Adipocyte (in vitro differentiated cells): ENCODE results near the gene TENM4.

Experiments
- DNase-seq: peaks from one replicate; pipeline ENCODE4 v3.0.0-alpha.2; 2015; ENCODE audit warnings: low read depth
- H3K27me3 ChIP-seq: replicated peaks from 2 replicates; pipeline ENCODE4 v1.7.0; 2013; ENCODE audit warnings: mild to moderate bottlenecking, low read length, moderate library complexity; ENCODE audit not compliant: control insufficient read depth, insufficient read depth
- H3K36me3 ChIP-seq: 2 replicates; pipeline ENCODE4 v1.7.0; 2013; ENCODE audit warnings: low read length, mild to moderate bottlenecking, moderate library complexity; ENCODE audit not compliant: control insufficient read depth, insufficient read depth, severe bottlenecking
- H3K4me1 ChIP-seq: 2 replicates; pipeline ENCODE4 v1.7.0; 2013; ENCODE audit warnings: mild to moderate bottlenecking, low read length, moderate library complexity; ENCODE audit not compliant: control insufficient read depth, insufficient read depth
- H3K4me3 ChIP-seq: 2 replicates; pipeline ENCODE4 v1.7.0; 2013; ENCODE audit warnings: mild to moderate bottlenecking, low read length, moderate library complexity
- H3K9ac ChIP-seq: 2 replicates; pipeline ENCODE4 v1.7.0; 2013; ENCODE audit warnings: mild to moderate bottlenecking, low read length, moderate library complexity
- H3K9me3 ChIP-seq: 2 replicates; pipeline ENCODE4 v1.7.0; 2013; ENCODE audit warnings: mild to moderate bottlenecking, low read length, moderate library complexity; ENCODE audit not compliant: control insufficient read depth

Gene TENM4

DNA sequence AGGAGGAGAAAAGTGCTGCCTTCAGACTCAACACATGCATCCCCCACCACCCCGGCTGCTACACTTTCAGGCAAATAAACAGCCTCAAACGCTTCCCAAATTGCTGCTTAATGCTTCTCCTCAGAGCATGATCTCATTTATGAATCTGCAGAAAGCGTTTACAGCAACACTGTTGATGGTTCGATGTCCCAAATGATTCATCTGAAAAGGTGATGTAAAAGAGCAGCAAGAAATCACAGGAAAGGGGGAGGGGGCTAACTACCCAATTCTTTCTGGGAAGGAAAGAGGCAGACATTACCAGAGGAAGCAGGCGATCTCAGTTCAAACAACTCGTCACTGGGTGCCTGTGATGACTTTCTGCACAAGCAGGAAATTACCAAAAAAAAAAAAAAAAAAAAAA, 119.6 kb downstream of the TENM4 start:
- H3K4me1 ChIP-seq = peaks cover 6% of the 10 kb centered on the region
- no peaks in the 10 kb centered on the region for H3K36me3 ChIP-seq
- H3K9ac ChIP-seq = no peak overlapping the region
- no peak for DNase-seq
- no peaks in the 10 kb centered on the region for H3K9me3 ChIP-seq
- no peak overlapping the region for H3K4me3 ChIP-seq
- no peaks in the 10 kb centered on the region for H3K27me3 ChIP-seq

DNA sequence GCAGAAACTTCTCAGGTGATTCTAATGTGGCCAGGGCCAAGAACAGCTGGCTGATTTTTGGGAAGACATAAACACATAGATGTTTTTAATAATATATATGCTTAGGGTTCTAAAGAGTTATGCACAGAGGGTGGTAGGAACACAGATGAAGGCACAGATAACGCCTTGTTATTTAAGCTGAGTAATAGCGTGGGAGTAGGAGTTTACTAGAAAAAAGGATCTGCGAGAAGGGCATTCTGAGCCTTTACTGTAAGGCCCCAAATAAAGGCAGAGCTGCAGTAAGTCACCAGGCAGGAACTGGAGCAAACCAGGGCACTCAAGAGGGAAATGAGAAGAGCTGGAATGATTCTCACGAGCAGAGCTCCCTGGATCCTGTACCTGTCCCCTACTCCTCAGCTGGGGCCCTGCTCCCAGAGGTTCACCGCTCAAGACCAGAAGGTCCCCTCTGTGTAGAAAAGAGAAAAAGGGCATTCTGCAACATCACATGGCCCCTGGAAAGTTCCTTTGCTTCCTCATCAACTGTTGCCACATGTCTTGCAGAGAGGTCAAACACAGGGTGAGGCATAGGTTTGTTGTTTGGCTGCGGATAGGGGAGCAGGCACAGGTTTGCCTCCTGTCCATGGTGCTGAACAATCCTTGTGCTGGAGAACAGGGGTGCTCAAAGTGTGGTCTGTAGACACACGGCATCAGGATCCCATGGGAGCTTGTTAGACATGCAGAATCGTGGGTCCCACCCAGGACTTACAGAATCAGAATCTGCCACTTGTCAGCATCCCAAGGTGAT, 125.7 kb downstream of the TENM4 start:
- peak; percentile 11 for DNase-seq
- Histone ChIP-seq H3K9ac (no peak overlapping the region), H3K27me3 (no peaks in the 10 kb centered on the region), H3K4me1 (peaks cover 21% of the 10 kb centered on the region), H3K9me3 (no peaks in the 10 kb centered on the region), H3K4me3 (no peak overlapping the region), H3K36me3 (no peaks in the 10 kb centered on the region)

DNA sequence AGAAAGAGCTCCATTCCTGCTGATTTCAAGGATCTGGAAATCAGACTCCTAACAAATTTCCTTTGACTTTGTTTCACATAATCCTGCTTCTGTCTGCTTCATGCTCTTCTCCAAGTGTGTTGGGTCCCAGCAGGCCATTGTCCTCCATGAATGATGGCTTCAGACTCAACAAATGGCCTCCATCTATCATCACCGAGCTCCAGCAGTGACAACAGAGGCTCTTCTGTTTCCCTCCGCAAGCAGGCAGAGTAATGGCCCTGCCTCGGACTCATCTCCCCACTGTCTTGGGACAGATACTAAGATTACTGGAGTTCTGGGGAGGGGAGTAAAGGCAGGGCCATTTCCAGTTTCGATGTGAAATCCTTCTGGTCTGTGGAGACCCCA, 127.3 kb downstream of the TENM4 start:
- no peak for DNase-seq
- H3K27me3 ChIP-seq = no peaks in the 10 kb centered on the region
- H3K4me3 ChIP-seq = no peak overlapping the region
- peak overlapping the region; percentile 39 for H3K9ac ChIP-seq
- H3K36me3 ChIP-seq = no peaks in the 10 kb centered on the region
- H3K9me3 ChIP-seq = no peaks in the 10 kb centered on the region
- peaks cover 21% of the 10 kb centered on the region for H3K4me1 ChIP-seq

DNA sequence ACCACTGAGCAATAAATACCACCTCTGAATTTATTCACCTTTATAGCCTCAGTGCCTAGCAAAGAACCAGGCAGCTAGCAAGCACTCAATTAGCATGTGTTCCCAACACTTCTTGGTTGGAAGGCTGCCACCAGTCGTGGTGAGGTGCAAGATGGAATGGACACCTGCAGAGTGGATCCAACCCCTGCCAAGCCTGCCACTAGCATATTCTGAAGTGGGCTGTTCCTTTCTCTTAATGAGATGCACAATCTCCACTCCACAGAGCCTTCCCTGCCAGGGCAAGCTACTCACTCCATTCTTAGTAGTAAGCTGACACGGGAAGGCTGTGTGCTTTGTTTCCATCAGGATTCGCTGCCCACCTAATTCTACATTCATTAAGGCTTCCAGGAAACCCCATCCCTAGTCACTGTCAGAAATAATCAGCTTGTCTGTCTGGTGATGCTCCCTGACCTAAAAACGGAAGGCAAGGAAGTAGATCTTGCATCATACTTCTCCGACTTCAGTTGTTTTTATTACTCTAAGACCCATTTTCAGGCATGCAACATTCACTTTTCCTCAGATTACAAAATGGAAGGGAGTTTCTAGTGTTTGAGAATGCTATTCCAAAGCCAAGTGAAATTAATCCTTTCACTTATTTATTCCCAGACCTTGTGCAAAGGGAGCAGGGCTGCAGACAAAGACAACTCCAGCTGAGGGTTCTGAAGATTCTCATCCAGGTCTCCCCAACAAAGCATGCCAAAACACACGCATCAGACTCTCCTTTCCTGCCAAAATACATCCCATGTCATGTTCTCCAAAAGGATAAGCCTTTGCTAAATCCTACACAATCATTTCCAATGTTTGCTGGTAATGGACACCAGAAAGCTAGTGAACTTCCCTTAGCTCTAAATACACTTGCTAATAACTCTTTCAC, 128.0 kb downstream of the TENM4 start:
- peak; percentile 3 for DNase-seq
- Histone ChIP-seq H3K9me3 (no peaks in the 10 kb centered on the region), H3K36me3 (no peaks in the 10 kb centered on the region), H3K27me3 (no peaks in the 10 kb centered on the region), H3K9ac (peak overlapping the region; percentile 39), H3K4me3 (peak overlapping the region; percentile 0), H3K4me1 (peaks cover 21% of the 10 kb centered on the region)

DNA sequence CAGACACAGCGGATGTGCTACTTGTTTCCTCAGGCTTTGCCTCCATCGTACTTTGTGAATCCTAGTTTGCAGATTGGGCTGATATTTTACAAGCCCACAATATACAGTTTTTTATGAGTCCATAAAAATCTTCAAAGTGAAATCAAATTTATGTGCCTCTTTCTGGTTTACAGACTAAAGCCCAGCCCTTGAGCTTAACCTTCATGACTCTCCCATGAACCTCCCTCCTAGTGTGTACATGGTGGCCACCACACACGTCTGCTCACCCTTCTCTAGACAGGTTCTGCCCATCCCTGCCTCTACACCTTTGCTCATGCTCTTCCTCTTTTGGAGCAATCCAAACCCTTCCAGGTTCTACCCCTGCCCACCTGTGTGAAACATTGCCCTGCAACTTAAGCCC, 129.4 kb downstream of the TENM4 start:
- H3K9me3 ChIP-seq = no peaks in the 10 kb centered on the region
- no peaks in the 10 kb centered on the region for H3K36me3 ChIP-seq
- no peaks in the 10 kb centered on the region for H3K27me3 ChIP-seq
- no peak overlapping the region for H3K9ac ChIP-seq
- peaks cover 21% of the 10 kb centered on the region for H3K4me1 ChIP-seq
- DNase-seq = no peak
- no peak overlapping the region for H3K4me3 ChIP-seq

DNA sequence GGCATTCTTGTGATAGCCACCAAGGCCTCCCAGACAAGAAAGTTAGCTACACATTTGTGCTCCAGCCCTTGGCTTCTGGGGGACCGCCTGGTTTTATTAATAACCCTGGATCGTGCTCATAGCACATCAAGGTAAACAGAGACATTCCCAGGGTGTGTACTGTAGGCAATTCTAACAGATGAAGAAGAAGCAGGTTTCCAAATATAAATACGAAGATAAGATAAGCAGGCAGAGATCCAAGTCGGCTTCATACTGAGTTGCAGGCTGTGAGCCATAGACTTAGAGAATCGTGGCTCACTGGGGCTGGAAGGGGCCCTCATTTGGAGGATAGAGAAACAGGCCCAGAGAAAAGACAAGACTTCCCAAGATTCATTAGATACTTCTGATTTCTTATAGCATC, 131.4 kb downstream of the TENM4 start:
- H3K9ac ChIP-seq = no peak overlapping the region
- no peak for DNase-seq
- H3K36me3 ChIP-seq = no peaks in the 10 kb centered on the region
- no peaks in the 10 kb centered on the region for H3K27me3 ChIP-seq
- H3K9me3 ChIP-seq = no peaks in the 10 kb centered on the region
- H3K4me1 ChIP-seq = peaks cover 18% of the 10 kb centered on the region
- H3K4me3 ChIP-seq = no peak overlapping the region

DNA sequence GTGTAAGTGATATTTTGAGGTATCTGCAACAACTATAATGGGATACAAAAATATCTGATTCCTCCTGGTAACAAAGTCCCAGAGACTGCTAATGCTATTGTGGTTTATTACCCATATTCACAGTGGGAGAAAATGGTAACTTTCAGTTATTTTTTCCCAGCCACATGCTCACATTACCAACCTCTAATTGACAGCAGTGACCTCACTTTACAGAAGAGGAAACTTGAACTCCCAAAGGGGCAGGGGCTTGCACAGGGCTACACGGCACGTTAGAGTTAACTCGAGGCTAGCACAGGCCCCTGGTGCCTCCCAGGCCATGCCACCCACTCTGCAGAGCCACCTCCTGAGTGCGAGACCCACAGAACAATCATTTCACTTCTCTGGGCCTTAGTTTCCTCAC, 132.4 kb downstream of the TENM4 start:
- no peak overlapping the region for H3K4me3 ChIP-seq
- H3K9me3 ChIP-seq = no peaks in the 10 kb centered on the region
- H3K4me1 ChIP-seq = peaks cover 15% of the 10 kb centered on the region
- no peak for DNase-seq
- no peak overlapping the region for H3K9ac ChIP-seq
- H3K36me3 ChIP-seq = peaks cover 5% of the 10 kb centered on the region
- H3K27me3 ChIP-seq = no peaks in the 10 kb centered on the region

DNA sequence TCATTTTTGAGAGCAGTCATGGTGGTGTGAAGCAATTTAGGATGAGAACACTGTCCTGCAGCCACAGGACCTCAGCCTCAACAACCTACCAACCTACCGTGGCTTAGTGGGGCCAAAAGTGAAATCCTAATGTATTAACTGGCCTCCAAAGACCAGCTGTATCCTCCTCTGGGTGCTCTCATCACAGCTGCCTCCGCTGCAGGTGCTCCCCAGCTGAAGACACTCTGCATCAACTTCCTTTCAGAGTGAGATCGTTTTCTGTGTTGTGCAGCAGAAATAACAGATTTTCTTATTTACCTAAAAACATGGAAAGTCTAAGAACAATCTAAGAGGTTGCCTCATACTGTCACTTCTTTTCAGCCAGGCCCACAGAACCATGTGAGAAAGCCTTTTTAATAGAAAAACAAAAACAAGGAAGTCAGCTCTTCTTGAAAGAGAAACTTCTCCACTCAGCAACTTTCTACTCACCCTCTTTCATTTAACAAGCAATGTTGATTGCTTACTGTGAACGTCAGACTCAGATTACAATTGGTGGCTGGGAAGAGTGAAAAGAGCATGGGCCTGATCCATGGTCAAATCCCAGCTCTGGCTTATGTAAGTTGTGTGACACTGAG, 136.1 kb downstream of the TENM4 start:
- Histone ChIP-seq H3K9ac (no peak overlapping the region), H3K4me1 (no peaks in the 10 kb centered on the region), H3K27me3 (no peaks in the 10 kb centered on the region), H3K4me3 (no peak overlapping the region), H3K9me3 (no peaks in the 10 kb centered on the region), H3K36me3 (peaks cover 5% of the 10 kb centered on the region)
- DNase-seq = peak; percentile 4

DNA sequence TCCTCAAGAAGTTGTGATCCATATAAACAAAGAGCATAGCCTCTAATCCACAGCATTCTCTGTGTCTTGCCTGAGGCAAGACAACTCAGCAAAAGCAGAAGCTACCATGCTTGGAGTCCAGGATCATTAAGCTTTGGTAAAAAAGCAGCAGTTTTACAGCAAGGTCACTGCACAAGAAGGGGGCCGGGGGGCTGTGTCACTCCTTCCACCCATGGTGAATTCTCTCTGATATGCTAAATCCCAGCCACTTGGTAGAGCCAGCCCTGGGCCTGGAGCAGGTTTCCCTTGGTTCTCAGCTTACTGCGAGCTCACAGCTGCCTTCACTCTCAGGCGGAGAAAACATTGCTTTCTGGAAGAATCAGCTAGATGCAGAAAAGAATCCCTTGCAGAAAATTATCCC, 144.7 kb downstream of the TENM4 start:
- Histone ChIP-seq H3K27me3 (no peaks in the 10 kb centered on the region), H3K4me3 (no peak overlapping the region), H3K9me3 (no peaks in the 10 kb centered on the region), H3K4me1 (peaks cover 8% of the 10 kb centered on the region), H3K9ac (no peak overlapping the region), H3K36me3 (peaks cover 21% of the 10 kb centered on the region)
- DNase-seq = peak; percentile 20

DNA sequence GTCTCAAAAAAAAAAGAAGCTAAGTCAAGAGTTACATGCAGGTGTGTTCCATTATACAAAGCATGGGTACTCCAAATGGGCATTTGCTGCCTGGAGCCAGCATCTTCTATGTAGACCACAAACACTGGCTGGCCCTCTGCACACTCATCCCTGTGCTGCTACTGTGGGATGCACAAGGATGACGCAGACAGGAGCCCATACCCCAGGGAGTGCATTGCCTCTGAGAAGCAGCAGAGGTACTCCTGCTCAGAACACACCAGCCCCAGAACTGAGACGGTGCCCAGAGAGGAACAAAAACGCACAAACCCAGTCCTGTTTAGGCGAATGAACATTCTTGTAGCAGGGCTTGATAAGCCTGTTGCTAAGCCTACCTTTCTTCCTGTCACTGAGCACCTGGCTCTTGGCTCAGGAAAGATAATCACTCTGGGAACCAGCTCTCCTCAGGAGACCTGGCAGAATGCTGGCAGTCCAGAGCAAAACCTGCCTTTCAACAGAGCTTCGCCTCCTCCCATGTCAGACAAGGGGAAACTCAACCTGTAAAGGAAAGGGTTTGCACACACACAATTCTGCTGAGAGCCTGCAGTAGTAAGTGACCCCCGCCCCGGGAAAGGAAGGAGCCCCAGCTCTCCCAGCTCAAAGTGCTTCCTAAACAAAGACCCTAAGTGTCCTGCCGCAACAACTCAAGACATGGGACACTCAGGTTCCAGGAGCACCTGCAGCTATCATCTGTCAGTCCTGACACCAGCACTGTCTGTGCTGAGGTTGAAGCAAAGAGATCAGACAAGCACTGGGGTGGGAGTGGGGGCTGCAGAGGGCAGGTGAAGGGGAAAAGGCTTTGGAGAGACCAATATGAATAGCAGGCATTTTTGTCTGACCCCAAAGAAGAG, 145.7 kb downstream of the TENM4 start:
- no peak overlapping the region for H3K4me3 ChIP-seq
- DNase-seq = no peak
- H3K9me3 ChIP-seq = no peaks in the 10 kb centered on the region

More for the DNA sequence above, 145.7 kb downstream of the TENM4 start:
- H3K36me3 ChIP-seq = peaks cover 21% of the 10 kb centered on the region
- no peaks in the 10 kb centered on the region for H3K27me3 ChIP-seq
- peaks cover 8% of the 10 kb centered on the region for H3K4me1 ChIP-seq
- no peak overlapping the region for H3K9ac ChIP-seq
